Measurements from ENCODE around the gene IRF9.
A peak's percentile ranks its signal among the peaks of the same experiment; 100 is the strongest.
"Not testable (repeated sequence)": the region's sequence is repeated elsewhere in the genome, so short reads cannot be mapped to it uniquely, and the experiment has no call there.

Gene IRF9

GRCh38 chr14:24190416-24190815, 29.4 kb downstream of the IRF9 start:
- DNase-seq: no peak

GRCh38 chr14:24192933-24193332, 31.9 kb downstream of the IRF9 start:
- DNase-seq: no peak

- DNase-seq: no peak
Measured at GRCh38 chr14:24194186-24194872, 33.3 kb downstream of the IRF9 start.

- DNase-seq: no peak
Measured at GRCh38 chr14:24194873-24195185, 33.8 kb downstream of the IRF9 start.

GRCh38 chr14:24195186-24196070, 34.4 kb downstream of the IRF9 start, which contains the start of gene TM9SF1:
Gene TM9SF1 (minus strand): TSS chr14:24195441. CDS start chr14:24195019, 422 bp downstream.
- DNase-seq: peak; percentile 38 to 88 (median 74)

GRCh38 chr14:24196071-24197055, 35.3 kb downstream of the IRF9 start:
- no peak for DNase-seq

- no peak for DNase-seq
Measured at GRCh38 chr14:24197056-24197450, 36.0 kb downstream of the IRF9 start.

GRCh38 chr14:24198814-24199524, 37.9 kb downstream of the IRF9 start:
- DNase-seq: no peak

GRCh38 chr14:24202538-24202937, 41.5 kb downstream of the IRF9 start:
- not testable (repeated sequence) for DNase-seq

GRCh38 chr14:24203249-24203886, 42.3 kb downstream of the IRF9 start:
- DNase-seq: not testable (repeated sequence)

- no peak for DNase-seq
Measured at GRCh38 chr14:24204163-24205146, 43.4 kb downstream of the IRF9 start.

- DNase-seq: no peak
Measured at GRCh38 chr14:24206260-24207103, 45.4 kb downstream of the IRF9 start.

GRCh38 chr14:24207104-24207551, 46.1 kb downstream of the IRF9 start:
- no peak for DNase-seq

- DNase-seq: no peak
Measured at GRCh38 chr14:24207625-24208024, 46.6 kb downstream of the IRF9 start.

GRCh38 chr14:24211311-24211710, 50.2 kb downstream of the IRF9 start:
- DNase-seq: no peak

GRCh38 chr14:24212924-24213865, 52.1 kb downstream of the IRF9 start, which contains the start of gene CHMP4A:
Gene CHMP4A (minus strand): TSS chr14:24213488. CDS start chr14:24213439, 49 bp downstream.
- peak; percentile 37 to 97 (median 88) for DNase-seq
